D721Med (cell line): ENCODE results near the gene CDC40.
A peak's percentile ranks its signal among the peaks of the same experiment; 100 is the strongest.

Experiments
- DNase-seq: peaks from one replicate; pipeline ENCODE4 v3.0.0; 2011; ENCODE audit warnings: low spot score; ENCODE audit not compliant: insufficient read length
- FAIRE-seq: peaks from 2 replicates; lab custom pipeline; 2011; peaks lifted over from hg19 to GRCh38; lab: Jason Lieb, UNC
- TF ChIP-seq, protein P1 (sequence below): IDR thresholded peaks from 2 replicates; pipeline ENCODE4 v1.5.1; 2012; ENCODE audit warnings: mild to moderate bottlenecking, control low read depth; ENCODE audit not compliant: insufficient read depth; ENCODE audit errors: missing control alignments

The CDC40 gene

DNA sequence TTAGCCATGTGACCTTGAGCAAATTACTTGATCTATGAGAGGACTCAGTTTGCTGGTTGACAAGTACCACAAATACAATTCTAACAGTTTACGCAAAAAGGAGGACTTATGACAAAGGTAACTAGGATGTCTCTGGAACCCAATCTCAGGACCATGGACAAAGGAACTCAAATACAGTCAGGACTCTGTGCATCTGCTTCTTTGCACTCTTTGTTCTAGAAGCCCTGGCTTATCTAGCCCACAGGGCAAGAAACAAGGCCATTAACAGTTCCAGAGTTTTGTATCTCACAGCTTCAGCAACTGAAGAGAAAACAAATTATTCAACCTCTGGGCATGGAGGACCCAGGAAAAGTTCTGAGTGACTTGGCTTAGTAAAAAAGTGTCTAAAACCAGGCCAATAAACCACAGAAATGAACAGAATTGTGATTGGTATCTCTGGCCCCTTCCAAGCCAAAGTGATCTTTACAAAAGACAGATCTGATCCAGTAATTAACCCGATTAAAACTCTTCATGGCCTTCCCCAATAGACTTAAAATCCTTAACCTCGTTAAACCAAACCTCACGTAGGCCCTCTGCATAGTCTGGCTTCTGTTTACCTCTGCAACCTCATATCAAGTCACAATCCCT is 6.6 kb upstream of the CDC40 start:
- TF ChIP-seq, protein P1, sequence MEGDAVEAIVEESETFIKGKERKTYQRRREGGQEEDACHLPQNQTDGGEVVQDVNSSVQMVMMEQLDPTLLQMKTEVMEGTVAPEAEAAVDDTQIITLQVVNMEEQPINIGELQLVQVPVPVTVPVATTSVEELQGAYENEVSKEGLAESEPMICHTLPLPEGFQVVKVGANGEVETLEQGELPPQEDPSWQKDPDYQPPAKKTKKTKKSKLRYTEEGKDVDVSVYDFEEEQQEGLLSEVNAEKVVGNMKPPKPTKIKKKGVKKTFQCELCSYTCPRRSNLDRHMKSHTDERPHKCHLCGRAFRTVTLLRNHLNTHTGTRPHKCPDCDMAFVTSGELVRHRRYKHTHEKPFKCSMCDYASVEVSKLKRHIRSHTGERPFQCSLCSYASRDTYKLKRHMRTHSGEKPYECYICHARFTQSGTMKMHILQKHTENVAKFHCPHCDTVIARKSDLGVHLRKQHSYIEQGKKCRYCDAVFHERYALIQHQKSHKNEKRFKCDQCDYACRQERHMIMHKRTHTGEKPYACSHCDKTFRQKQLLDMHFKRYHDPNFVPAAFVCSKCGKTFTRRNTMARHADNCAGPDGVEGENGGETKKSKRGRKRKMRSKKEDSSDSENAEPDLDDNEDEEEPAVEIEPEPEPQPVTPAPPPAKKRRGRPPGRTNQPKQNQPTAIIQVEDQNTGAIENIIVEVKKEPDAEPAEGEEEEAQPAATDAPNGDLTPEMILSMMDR, result no peak
- FAIRE-seq (peak; percentile 84), DNase-seq (no peak)

DNA sequence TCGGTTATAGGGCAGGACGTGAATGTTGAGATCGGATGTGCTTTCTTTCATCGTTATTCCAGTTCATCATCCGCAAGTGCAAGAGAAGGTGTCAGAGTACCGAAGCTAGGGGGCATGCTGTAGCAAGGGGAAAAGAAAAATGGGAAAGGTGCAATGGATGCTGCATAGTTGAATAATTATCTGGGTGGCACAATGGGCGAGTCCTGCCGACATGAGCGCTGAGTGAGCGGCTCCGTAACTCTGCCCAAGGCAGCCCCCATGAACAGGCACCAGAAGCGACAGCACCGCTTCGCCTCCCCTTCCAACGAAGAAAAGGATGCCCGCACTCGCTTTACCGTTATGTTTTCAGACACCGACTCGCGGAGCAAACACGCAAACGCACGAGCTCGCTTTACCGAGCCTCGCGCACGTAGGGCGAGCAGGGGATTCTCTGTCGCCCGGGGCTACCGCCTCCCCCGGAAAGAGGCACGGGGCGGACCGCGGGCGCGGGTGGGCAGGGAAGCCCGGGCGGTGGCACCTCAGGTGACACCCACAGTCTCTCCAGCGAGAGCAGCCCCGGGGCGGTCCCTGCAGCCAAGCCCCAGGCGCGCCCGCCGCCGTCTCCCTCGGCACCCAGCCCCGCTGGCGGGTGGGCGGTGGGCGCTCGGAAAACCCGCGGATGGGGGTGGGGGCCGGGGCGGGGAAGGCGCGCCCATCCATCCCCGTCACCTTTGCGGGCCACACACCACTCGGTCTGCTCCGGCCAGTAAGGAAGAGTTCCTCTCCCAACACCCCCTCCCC is 1.4 kb upstream of the CDC40 start:
- FAIRE-seq (peak; percentile 21), DNase-seq (no peak)
- TF ChIP-seq, protein P1, result peak; percentile 77

DNA sequence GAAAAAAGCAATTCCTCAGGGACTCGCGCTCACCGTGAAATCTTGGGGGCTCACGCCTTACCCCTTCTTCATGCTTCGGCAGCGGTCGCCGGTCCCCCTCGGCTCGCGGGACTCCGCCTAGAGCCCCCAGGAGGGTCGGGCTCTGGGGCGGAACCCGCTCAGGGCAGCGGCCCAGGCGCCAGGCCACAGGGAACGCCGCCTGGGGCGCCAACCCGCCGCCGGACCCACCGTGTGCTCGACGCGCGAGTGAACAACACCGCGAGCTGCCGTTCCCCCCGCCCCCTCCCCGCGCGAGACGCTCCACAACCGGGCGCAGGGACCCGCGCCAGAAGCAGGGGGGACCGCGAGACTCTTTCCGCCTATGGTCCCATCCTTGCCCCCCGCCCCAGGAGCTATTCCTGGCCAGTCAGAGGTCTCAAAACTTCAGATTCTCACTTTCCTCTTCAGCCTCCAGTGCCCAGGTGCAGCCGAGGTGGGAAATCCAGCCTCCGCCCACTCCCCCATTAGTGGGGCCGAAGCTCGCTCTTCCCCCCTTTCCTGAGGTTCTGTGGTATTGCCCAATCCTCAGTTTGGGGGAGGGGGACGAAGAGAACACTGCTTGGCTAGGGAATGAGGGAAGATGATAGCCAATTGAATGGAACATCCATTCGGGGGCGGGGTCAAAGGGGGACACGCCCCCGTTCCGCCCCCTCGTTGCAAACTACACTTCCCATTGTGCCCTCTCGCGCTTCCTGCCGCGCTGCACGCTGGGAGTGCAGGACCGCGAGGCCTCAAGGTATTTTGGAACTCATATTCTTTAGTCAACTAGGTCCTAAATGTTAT is 610 bp upstream of the CDC40 start, which contains the start of gene WASF1:
Gene WASF1, minus strand, starts transcription at position 265 of the 822 bp plus-strand sequence. CDS start 52,069 bp downstream, outside the sequence.
- TF ChIP-seq, protein P1, result no peak
- FAIRE-seq (peak; percentile 73), DNase-seq (peak; percentile 37)

DNA sequence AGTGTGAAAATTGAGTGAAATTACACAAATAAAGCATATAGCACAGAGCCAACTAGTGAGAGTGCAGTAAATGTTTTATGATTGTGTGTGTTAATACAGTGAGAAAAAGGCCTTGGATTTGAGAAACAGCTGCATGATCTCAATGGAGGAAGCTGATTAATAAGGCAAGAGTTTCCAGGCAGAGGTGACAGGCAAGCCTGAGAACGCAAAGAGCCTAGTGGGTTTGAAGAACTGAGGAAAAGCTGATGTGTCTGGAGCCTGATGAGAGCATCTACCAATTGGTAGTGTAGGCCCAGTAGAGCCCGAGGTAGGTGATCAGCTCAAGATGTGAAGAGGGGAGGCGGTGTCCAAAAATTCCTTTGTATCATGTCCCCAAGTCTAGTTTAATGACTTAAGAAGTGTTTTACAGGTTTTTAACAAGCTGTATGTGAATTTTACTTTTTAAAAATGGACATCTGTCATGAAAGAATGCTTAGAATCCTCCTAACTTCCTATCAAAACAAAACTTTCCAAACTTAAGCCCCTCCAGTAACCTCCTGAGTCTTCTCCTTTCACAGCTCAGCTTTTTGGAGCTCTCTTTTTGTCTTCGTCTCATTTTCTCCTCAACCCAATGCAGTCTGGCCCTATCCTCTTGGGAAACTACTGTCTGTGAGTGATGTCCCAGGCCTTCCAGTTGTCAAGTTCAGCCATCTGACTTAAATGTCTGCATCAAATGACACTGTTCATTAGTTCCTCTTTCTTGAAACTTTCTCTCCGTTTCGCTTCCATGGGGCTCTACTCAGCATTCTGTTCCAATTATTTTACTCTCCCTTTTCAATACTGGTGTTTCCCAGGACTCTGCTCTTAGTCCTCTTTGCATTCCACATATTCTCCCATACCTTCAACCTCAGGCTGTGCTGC is 1.2 kb downstream of the CDC40 start:
- TF ChIP-seq, protein P1, result no peak
- DNase-seq, result no peak
- no peak for FAIRE-seq

DNA sequence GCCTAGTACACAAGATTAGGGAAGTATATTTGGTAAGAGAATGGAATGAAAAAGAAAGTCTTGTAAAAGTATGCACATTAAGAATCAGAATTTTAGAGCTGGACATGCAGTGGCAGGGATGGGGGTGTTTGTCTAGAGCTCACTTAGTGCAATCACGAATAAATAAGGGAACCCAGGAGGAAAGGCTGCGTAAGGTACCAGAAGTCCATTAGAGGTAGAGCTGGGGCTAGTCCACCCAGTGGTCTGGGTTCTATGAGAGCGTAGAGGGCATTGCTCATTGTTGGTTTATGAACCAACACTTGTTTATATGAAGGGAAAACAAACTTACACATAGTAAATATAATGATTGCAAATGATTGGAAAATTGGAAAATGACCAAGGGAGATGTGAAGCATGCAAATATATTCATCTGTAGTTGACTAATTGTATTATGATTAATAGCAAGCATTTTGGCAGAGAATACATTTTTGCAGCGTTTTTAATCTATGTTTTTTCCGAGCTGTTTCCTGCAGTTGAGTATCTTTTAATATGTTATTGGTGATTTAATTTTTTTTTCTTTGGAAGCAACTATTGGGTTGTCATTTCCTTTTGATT is 3.2 kb downstream of the CDC40 start:
- FAIRE-seq, result no peak
- TF ChIP-seq, protein P1, result no peak
- DNase-seq, result no peak

DNA sequence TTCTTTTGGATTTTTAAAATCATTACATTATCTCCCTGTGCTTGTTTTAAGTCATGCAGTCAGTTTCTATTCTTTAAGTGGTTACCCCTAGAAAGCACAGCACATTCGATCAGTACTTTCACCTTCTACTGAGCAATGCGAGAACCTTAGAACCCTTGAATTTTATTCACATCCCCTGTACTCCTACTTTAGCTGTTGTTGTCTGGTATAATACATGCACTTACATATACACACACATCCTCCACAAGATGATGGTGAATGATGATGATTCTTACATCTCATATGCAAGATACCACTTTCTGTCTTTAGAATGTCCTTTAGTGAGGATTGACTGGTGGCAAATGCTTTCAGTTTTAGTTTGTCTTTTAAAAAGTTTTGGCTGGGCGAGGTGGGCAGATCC is 5.7 kb downstream of the CDC40 start:
- TF ChIP-seq, protein P1, result no peak
- no peak for DNase-seq
- peak; percentile 46 for FAIRE-seq
